ENCODE results near the gene CETN1.

DNA sequence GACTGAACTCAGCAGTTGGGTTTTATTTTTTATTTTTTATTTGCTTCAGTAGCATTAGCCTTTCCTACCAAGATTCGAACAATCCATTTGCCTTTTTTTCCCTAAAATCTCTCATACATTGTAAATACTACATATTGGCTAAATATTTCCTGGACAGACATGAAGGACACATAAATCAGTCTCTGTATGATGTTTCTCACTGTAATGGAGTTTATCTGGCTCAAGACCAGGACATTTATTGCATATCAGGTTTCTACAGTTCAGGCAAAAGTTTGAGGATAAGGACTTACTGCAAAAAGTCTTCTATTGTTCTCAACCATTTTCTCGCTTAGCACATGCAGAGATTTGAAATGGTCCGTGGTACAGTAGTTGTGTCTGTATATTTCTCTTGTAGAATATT lies 19.9 kb downstream of the CETN1 start:
- TF ChIP-seq, protein P1, sequence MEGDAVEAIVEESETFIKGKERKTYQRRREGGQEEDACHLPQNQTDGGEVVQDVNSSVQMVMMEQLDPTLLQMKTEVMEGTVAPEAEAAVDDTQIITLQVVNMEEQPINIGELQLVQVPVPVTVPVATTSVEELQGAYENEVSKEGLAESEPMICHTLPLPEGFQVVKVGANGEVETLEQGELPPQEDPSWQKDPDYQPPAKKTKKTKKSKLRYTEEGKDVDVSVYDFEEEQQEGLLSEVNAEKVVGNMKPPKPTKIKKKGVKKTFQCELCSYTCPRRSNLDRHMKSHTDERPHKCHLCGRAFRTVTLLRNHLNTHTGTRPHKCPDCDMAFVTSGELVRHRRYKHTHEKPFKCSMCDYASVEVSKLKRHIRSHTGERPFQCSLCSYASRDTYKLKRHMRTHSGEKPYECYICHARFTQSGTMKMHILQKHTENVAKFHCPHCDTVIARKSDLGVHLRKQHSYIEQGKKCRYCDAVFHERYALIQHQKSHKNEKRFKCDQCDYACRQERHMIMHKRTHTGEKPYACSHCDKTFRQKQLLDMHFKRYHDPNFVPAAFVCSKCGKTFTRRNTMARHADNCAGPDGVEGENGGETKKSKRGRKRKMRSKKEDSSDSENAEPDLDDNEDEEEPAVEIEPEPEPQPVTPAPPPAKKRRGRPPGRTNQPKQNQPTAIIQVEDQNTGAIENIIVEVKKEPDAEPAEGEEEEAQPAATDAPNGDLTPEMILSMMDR (IDR thresholded peaks at IDR 0.05; ENCODE audit: poor library complexity): no peak
- TF ChIP-seq EZH2 (IDR thresholded peaks at IDR 0.05; ENCODE audit: borderline replicate concordance) (no peak), EZH2phosphoT487 (IDR thresholded peaks at IDR 0.05; ENCODE audit: low read depth, severe bottlenecking, unreplicated experiment) (no peak)
